Measurements from ENCODE around the gene MYO3B.

The MYO3B gene

DNA sequence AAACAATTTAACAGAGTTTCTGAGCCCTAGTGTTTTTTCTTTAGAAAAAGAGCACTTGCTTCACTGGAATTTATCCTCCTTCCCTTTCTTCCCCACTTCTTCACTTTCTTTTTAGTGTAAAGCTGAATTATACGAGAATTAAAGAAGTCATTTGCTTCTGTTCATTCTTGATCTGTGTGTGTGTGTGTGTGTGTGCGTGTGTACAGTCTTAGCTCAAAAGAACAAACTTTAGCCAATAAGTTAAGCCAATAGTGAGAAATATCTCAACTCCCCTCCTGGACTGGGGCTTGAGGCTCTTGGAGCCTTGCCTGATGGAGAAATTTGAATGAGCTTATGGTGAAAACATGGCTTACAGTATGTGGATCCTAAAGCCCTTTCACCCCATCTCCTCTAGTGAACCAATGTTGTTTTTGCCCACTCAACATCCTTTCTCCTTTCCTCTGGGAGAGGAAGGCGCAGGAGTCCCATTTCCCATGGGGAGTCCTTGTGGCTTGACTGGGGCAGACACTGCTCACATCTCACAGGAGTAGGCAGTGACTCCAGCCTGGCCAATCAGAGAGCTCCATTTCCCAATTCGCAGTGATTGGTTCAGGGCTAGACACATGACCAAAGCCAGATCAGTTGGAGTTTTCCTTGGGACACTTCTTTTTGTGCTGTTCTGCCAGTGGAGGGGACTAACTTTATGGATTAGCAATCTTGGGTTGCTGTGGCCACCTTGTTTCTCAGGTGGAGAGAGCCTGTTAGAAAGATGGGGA lies 16.3 kb upstream of the MYO3B start:
- peak; percentile 93 for FAIRE-seq

DNA sequence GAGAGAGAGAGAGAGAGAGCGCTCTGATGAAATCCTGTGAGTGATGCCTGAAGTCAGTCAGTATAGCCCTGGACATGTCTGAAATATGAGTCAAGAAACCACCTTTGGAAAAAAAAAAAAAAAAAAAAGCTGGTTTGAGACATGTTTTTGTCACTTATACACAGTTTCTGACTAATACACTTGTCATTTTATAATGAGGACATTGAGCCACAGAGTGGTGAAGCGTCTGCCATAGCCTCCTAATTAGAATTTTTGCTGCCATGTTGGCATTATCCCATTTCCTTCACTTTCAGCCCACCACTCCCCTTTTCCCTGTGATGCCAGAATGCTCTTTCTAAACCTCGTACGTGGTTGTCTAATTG lies 15.7 kb upstream of the MYO3B start:
- no peak for FAIRE-seq

DNA sequence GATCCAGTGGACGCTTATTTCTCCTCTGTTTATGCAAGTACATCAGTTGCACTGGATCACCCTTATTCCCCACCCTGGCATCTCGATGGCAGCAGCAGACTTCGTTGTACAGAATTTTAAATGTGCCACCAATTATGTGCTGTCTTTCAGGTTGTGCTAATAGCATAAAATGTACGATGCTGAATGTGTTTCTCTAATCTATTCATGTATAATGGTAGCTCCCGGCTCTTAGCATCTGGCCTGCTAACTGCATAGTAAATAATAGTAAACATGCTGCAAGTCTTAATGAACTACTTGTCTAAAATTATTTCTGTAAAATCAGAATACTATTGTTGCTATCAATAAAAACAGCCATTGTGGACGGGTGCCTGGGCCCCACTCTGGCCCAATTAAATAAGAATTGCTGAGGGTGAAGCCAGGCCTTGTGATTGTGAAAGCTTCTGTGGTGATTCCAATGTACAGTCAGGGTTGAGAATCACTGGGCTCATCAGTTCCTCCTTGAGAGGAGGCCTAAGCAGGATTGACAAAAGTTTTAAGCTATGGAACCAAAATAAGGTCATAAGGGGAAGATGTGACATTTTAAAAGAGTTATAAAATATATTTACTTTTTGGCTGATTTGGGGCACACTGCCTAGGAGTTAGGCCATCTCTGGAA lies 14.4 kb upstream of the MYO3B start:
- peak; percentile 19 for FAIRE-seq

DNA sequence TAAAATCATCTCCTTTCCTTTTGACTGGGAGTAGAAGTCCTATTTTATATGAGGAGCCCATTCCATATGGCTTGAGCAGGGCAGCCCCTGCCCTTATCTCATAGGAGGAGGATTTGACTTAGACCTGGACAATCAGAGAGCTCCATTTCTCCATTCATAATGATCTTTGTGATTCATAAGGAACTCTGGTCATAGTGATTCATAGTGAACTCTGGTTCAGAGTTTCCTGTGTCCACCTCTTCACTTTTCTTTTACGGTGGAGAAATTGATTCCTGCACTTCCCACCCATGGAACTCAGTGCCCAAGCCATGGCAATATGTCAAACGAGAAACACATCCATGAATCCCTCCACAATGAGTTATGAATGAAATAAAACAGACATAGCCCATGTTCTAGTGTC lies 12.8 kb upstream of the MYO3B start:
- FAIRE-seq: no peak

DNA sequence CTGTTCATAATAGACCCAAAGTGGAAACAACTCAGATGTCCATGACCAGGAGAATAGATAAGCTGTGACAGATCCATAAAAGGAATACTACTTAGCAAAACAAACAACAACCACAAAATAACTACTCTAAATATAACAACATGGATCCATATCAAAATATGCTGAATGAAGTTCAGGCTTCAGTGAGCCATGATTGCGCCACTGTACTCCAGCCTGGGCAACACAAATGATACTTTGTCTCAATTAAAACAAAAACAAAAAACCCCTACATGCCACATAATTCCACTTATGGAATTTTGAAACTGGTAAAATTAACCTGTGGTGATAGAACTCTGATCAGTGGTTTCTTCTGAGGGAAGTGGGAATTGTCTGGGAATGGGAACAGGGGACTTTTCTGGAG lies 11.2 kb upstream of the MYO3B start:
- FAIRE-seq: no peak

DNA sequence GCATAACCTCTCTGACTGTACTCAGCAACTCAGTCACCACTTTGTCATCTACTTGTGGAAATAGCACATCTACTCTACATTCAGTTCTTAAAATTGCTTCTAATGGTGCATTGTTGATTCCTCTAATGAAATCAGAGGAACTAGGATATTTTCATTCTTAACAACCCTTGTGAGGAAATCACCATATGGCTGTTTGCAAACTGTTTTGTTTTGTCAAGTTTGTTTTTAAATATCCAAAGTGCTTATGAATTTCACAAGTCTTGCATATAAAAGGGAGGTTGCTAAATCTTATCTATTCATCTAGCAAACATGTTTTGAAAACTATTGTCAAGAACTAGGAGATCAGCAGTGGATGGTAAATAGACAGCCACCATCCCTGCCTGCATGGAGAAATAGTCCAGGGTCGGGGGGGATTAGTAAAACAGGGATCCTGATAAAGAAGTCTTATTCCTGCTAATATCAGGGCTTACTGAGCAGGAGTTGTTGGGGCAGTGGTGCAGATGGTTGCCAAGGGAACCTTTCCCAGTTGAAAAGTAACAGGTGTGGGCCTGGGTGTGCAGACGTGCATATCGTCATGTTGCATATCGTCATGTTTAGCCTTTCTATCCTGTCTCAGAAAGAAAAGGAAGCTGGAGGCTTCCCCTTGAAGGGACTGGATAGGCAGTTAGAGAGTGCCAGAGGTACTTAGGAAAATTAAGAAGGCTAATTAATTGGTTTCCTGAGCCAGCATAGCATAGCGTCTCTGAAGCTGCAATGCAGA lies 7.5 kb upstream of the MYO3B start:
- FAIRE-seq: peak; percentile 95

DNA sequence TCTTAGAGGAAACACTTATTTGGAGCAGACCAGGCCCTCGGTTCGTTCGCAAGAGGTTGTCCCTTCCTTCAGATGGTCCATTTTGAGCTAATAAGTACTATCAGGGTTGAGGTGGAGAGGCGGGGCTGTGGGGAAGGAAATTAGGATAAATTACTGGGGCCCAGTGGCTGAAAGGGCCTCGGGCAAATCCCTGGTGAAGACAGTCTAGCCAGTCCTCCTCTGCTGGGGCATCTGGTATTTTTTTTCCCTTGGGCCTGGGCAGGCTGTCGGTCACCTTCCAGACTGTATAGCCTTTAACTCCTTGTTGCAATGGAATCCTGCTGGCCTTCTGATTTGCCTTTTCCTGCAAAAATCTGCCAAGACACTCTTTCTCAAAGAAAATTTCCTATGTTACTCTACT lies 1.7 kb upstream of the MYO3B start:
- FAIRE-seq: peak; percentile 95

DNA sequence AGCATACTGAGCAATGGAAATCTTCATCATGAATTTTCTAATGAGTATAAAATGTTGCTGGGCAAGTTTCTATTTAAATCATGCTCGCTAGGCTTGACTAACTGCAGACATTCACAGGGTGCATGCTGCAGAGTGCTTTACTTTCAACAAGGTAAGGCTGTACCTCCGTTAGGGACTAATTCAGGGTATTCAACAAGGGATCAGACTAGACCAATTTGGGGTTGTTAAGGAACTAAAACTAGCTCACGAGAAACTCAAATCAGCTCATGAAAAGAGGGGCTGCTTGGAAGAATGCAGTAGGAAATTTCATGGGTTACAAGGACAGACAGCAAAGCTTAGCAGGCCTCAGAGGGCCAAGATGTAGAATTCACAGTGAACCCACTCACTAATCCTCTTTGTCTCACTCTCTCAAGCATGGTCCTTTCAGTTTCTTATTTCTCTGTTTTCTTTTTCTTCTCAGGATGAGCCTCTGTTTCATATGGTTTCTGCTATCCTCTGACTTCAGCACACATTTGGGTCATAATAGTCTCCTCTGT lies 2.2 kb downstream of the MYO3B start:
- no peak for FAIRE-seq

DNA sequence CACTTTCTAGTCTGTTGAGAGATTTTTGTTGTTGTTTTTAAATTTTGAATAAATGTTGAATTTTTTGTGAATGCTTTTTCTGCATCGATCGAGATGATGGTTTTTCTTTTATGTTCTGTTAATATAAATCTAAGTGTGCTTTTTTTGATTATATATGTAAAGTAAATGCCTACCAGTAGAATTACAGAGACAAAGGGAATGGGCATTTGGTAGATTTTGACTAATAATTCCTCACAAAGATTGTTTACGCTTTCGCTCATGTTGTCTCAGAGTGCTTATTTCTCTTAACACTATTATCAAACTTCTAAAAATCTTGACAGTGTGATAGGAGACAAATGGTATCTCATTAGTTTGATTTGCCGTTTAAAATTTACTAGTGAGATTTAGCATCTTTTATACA lies 3.7 kb downstream of the MYO3B start:
- FAIRE-seq: no peak

DNA sequence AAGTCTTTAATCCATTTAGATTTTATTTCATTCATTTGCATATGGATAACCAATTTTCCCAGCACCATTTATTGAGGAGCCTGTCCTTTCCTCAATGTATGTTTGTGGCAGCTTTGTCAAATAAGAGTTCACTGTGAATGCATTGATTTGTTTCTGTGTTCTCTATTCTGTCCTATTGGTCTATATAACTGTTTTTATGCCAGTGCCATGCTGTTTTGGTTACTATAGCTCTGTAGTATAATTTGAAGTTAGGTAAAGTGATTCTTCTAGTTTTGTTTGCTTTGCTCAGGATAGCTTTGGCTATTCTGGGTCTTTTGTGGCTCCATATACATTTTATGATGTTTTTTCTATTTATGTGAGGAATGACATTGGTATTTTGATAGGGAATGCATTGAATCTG lies 7.4 kb downstream of the MYO3B start:
- FAIRE-seq: peak; percentile 59

DNA sequence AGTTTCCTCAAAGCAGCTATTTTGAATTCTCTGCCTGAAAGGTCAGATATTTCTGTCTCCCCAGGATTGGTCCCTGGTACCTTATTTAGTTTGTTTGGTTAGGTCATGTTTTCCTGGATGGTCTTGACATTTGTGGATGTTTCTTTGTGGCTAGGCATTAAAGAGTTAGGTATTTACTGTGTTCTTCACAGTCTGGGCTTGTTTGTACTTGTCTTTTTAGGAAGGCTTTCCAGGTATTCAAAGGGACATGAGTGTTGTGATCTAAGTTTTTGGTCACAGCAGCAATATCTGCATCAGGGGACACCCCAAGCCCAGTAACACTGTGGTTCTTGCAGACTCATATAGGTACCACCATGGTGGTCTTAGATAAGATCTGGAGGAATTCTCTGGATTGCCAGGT lies 11.8 kb downstream of the MYO3B start:
- FAIRE-seq: peak; percentile 34

DNA sequence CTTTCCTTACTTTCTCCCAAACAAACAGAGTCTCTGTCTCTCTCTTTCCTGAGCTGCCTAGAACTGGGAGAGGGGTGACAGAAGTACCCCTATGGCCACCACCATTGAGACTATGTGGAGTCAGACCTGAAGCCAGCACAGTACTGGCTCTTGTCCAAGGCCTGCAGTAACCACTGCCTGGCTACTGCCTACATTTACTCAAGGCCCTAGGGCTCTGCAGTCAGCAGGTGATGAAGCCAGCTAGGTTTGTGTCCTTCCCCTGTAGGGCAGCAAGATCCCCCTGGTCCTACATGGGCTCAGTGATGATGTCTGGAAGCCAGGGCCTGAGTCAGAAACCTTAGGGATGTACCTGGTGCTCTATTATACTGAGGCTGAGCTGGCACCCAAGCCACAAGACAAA lies 12.2 kb downstream of the MYO3B start:
- FAIRE-seq: no peak

DNA sequence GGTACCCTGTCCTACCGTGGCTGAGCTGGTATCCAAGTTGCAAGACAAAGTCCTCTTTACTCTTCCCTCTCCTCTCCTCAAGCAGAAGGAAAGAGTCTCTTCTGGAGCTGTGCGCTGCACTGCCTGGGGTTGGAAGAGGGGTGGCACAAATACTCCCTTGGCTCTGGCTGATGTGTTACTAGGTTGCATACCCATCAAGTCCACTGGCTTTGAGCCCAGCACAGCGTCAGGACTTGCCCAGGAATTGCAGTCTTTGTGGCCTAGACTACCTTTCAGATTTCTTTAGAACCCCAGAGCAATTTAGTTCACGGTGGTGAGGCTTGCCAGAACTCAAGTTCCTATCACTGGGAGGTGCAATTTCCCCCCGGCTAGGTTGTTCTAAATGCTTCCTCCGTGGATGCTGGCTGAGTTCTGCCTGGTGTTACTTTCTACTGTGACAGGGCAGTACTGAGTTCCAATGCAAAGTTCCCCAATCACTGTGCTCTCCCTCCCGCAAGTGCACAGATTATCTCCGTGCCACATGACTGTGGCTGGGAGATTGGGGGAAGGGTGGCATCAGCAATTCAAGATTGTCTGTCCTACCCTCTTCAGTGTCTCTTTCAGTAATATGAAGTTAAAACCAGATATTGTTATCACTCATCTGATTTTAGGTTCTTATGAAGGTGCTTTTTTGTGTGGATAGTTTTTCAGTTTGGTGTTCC lies 13.4 kb downstream of the MYO3B start:
- FAIRE-seq: no peak

DNA sequence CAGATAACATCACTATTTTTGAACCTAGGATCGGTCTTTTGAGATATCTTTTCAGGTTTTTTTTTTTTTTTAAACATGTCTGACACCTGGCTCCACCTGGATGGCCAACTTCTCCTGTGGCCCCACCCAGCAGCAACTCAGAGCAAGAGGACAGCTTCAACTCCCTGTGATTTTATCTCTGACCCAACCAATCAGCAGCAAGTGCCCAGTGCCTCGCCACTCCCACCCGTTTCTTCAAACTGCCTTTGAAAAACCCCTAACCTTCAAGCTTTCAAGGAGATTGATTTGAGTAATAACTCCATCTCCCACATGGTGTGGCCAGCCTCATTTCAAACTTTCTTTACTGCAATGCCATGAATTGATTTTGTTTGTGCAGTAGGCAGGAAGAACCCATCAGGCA lies 19.0 kb downstream of the MYO3B start:
- FAIRE-seq: no peak

DNA sequence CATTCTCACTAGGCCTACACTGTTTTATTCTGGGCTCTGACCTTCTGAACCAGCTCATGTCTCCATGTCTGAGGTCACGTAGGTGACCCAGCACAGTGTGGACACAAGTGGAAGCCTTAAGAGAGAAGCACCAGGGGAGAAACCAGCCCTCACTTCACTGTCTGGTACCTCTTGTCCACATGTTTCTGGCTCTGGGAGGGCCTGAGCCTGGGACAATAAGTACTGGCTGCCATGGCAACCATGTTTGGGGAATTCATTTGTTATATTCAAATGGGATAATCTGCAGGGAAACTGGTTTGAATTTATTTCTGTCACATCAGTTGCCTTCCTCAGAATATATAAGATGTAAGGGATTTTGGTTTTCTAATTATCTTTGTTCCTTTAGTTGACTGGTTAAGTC lies 23.3 kb downstream of the MYO3B start:
- FAIRE-seq: no peak

DNA sequence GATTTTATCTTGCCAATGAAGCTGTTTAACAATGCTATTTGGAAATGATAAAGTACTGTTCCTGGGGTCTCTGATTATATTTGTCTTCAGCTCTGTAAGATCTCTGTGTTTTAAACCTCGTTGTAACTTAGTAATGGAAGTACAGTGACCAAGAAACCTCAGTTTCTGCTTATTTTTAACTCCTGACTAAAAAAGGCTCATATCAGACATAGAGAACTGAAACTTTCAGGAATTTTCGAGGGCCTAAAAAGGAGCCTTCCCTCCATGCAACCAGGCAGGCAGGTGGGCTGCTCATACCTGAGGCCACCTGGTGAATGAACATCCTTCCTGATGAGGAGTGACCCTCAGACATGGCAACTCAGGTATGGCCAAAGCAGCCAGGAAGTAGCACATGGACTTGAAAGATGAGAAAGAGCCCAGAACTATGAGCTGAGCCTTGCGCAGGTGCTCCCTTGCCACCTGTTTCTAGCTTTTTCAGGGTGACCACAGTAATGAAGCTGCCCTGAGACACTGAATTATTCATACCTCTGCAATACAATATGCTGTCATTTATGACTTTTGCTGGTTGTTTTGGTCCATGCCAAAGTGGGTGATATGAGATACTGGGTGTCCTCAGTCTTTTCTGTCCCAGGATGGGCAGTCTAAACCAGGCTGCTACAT lies 23.9 kb downstream of the MYO3B start:
- FAIRE-seq: no peak

DNA sequence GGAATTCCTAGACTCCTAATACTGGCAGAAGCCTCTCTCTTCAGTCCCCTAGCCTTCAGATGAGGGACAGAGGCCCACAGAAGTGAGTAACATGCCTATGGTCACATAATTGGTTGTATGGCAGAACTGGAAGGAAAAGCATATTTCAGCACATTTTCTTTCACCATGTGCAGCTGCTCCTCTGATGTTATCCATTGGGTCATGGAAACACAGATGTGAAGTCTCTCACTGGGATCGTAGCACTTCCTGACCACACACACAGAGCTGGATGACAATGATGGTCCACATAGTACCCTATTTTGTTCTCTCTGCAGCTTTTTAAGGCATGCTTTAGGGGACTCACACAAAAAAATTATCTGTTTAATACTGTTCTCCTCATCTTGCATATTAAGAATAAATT lies 24.5 kb downstream of the MYO3B start:
- FAIRE-seq: no peak

DNA sequence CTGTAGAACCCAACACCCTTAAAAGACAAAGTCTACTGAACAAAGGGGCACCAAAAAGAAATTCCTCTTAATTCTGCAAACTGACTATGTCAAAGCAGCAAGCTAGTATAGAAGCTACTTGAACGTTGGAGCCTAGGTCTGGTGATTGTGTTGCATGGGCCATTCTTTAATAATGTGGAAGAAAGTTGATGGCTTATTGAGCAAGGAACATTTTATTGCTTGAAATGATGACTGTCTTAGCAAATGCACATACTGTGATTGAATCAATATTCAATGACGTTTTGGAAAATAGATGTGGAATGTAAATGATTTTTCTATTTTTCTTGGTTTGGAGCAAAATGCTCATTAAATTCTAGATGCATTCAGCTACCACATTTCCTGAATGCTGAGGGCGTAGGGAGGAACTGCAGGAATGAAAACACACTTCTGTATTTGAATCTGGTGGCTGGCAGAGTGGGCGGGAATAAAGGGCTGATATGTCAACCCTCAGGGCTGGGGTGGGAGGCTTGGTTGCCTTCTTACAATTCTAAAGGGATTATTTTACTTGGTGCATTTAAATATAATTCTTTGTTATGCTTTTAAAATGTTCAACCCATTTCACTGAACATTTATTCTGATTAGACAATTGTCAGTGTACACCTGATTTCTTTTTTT lies 26.5 kb downstream of the MYO3B start:
- FAIRE-seq: no peak

DNA sequence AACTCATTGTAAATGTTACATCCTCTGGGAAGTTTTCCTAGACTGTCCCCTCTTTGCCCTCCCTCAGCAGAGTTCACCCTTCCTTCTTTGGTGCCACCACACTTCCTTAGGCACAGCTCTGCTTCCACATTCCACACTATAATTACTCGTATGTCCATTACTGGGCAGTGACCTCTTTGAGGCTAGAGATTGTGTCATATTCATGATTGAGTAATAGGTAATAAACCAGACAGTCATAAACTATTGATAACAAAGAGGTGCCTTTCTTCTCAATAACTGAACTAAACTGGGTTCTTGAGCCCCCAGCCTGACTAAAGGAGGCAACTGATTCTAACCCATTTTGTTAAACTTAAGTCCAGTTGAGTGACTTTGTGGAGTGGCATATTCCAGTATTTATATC lies 28.3 kb downstream of the MYO3B start:
- FAIRE-seq: no peak

DNA sequence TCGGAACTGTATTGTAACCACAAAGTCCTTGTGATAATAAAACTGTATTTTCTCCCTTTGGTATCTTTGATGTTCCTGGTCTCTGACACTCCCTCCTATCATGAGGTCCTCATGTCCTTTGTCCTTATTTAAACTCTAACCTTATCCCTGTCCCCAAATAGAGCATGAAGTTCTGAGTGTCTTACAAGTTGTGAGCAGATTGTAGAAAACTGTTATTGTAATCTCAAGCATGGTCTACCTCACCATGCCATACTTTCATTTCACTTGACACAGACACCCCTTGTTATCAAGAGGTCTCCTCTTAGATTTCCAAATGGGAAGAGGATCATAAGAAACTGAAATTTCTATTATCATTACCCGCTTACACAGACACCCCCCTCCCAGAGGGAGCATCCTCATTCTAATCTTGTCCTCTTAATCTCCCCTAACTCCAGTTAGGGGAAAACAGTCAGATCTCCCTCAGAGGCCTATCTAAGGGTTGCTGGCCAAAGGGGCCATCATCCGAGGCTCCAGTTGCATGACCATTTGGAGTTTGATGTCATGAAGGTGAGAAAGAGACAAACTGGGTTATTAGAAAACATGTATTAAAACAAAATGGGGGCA lies 29.0 kb downstream of the MYO3B start:
- no peak for FAIRE-seq

DNA sequence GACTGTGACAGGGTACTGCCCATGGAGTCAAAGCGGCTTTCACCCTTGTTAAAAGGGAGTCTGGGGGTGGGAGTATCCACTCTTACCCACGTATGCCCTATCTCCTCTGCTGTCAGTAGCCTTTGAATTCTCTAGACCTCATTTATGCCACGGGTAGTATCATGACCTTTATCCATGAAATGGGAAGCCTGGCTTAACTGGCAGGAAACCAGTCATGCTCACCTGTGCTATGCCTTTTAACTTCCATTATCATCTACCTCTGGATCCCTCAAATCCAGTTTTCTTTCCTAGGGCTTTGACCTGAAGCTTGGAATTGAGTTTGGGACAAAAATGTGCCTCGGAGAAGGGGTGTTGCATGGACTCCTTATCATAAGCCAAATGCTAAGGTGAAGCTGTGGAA lies 30.0 kb downstream of the MYO3B start:
- FAIRE-seq: no peak

DNA sequence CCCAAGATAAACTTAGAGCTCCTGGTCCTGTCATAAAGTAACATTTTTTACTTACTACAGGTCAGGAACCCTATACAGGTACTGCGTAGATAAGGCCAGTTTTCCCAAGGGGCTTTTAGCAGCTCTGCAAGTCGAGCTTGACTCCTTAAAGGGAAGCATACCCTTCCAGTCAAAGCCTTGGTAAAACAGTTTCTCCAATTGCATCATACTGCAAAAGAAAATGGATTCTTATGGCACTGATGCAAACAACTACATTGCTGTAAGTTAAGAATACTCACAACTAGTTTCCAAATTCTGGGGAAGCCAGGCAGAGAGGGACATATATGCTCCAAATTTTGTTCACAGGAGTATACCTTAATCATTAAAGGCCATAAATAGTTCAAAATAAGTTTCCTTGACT lies 31.0 kb downstream of the MYO3B start:
- FAIRE-seq: no peak

All from G401.6 (cell line).